Activated CD8-positive, alpha-beta memory T cell treated with anti-CD3 and anti-CD28 coated beads, Interleukin-2, amount 50 U/mL, for 24 hours (primary cell): Measurements from ENCODE around the gene CCNI2.

ENCODE experiments used
- DNase-seq: peaks from one replicate; pipeline ENCODE4 v3.0.0-alpha.2; 2020; ENCODE audit errors: extremely low read depth

The CCNI2 gene

GRCh38 chr5:132746954-132747615, at the start of gene CCNI2:
Gene CCNI2 (plus strand): TSS chr5:132747426. CDS start chr5:132747496, 70 bp downstream.
- DNase-seq: no peak

GRCh38 chr5:132704875-132705274, 42.4 kb upstream of the CCNI2 start:
- DNase-seq: no peak

GRCh38 chr5:132708645-132709044, 38.6 kb upstream of the CCNI2 start:
- DNase-seq: no peak

- DNase-seq: no peak
Observed at GRCh38 chr5:132714456-132715307, 32.5 kb upstream of the CCNI2 start.

- no peak for DNase-seq
Observed at GRCh38 chr5:132718544-132719312, 28.5 kb upstream of the CCNI2 start.

GRCh38 chr5:132725745-132726144, 21.5 kb upstream of the CCNI2 start:
- DNase-seq: no peak

DNA sequence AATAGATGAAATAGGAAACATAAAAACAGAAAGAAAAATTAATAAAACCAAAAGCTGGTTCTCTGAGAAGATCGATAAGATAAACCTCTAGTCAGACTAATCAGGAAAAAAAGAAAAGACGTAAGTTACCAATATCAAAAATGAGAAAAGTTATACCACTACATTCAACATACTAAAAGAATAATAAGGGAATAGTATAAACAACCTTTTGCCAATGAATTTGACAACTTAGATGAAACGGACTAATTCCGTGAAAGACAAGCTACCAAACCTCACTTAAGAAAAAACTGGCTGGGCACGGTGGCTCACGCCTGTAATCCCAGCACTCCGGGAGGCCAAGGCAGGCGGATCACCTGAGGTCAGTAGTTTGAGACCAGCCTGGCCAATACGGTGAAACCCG, 17.3 kb upstream of the CCNI2 start:
- no peak for DNase-seq

DNA sequence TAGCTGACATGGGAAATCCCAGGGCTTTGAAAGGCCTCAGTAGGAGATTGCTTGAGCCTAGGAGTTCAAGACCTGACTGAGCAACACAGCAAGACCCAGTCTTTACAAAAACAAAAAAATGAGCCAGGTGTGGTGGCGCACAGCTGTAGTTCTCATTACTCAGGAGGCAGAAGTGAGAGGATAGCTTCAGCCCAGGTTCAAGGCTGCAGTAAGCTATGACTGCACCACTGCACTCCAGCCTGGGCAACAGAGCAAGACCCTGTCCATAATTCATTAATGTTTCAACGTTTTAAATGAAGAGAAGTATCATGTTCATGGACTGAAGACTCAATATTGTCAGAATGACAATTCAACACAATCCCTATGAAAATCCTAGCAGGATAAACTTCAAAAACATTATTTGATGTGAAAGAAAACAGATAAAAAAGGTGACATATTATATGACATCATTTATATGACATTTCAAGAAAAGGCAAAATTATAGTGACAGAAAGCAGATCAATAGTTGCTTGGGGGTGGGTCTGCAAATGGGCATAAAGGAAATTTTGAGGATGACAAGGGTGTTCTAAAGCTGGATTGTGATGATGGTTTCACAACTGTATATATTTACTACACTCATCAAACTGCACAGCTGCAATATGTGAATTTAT, 13.6 kb upstream of the CCNI2 start:
- DNase-seq: no peak

GRCh38 chr5:132734687-132735086, 12.5 kb upstream of the CCNI2 start:
- no peak for DNase-seq

DNA sequence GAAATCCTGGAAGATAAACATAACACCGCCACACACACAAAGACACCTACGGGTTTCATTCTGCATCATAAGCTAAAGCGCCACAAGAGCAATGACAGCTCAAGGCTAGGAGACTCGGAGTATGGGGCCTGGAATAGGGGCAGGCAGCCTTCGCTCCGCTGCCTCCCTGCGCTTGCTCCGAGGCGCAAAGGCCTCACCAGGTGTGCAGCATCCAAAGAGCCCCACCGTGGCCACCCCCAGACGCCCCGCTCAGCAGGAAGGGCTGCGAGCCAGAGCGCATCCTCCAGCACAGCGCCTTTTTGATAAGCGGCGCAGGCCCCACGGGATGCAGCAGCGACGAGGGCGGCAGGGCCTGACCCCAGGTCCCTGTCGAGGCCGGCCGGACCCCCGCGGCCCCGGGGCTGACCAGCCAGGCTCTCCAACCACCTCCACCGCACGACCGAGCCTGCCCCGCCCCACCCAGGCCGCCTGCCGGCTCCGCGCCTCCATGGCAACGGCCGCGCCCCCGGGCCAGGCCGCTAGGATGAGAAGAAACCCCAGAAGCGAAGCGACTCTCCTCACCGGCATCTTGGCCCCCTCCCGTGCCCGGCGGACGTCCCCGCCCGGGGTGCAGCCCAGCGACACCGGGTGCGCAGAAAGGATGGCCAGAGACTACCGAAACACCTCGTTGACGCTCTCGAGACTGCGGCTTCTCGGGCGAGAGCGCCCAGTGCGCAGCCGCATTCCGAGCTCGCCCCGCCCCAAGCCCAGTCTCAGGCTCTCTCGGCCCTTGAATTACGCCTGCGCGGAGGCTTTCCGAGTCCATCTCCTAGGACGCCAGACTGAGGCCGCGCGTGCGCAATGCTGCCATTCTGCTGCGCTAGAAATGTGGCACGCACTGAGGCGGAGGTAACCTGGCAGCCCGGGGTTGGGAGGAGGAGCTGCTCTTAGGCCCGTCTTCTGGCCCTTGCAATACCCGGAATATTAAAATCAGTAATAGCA, 10.1 kb upstream of the CCNI2 start, which contains the start of gene KIF3A:
KIF3A (minus strand) TSS at position 694 of the 981 bp plus-strand sequence; CDS start at position 567, 127 bp downstream.
- peak; percentile 96 for DNase-seq

DNA sequence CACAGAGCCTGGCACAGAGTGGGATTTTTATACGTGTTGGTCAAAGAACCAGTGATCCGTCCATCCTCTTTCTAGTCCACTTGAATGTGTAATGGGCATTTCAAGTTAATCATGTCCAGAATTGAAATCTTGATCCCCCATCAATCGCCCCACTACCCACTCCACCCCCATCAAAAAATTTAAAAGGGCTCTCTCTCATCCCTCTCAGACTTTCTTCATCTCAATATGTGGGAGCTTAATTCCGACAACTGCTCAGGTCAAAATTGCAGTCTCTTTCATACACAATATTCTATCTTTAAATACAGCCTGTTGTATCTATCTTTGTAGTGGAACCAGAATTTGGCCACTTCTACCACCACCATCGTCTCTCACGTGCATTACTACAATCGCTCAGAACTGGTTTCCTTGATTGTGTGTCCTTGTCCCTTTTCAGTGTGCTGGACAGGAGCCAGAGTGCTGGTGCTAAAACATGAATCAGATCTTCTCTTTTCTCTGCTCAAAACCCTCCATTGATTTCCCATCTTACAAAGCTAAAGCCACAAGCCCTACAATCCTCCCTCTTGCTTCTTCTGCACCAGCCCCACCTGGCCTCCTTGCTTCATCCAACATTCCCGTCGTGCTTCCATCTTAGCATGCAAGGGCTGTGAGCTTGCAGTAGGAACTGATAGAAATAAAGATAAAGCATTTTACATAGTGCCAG, 9.1 kb upstream of the CCNI2 start:
- DNase-seq: no peak

GRCh38 chr5:132739232-132739631, 8.0 kb upstream of the CCNI2 start:
- no peak for DNase-seq

DNA sequence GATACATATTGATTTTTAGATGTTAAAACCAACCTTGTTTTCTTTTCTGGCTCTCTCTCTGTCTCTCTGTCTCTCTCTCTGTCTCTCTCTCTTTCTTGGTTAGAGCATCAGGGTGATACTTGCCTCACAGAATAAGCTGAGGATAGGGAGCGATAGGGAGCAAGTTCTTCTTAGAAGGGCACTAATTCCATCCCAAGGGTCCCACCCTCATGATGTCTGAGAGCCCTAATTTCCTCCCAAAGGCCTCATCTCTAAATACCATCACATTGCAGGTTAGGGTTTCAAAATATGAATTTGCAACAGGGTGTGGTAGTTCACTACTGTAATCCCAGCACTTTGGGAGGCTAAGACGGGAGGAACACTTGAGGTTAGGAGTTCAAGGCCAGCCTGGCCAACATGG, 5.1 kb upstream of the CCNI2 start:
- no peak for DNase-seq

DNA sequence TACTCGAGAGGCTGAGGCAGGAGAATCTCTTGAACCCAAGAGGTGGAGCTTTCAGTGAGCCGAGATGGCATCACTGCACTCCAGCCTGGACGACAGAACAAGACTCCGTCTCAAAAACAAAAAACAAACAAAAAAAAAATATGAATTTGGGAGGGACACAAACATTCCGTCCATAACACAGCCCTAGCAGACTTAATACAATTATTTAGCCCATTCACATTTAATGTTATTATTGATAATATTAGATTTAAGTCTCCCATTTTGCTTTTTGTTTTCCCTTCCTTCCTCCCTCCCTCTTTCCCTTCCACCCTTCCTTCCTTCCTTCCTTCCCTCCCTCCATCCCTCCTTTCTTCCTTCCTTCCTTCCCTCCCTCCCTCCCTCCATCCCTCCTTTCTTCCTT, 4.6 kb upstream of the CCNI2 start:
- DNase-seq: no peak

DNA sequence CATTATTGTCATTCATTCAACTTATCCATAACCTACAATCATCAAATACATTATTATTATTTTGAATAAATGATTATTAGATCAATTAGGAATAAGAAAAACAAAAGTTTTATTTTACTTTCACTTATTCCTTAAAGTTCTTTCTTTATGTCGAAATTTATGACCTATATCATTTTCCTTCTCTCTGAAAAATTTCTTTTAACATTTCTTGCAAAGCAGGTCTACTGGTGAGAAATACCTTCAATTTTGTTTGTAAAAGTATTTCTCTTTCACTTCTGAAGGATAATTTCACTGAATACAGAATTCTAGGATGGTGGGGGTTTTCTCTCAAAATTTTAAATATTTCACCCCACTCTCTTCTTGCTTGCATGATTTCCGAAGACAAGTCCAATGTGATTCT, 2.6 kb upstream of the CCNI2 start:
- DNase-seq: no peak

DNA sequence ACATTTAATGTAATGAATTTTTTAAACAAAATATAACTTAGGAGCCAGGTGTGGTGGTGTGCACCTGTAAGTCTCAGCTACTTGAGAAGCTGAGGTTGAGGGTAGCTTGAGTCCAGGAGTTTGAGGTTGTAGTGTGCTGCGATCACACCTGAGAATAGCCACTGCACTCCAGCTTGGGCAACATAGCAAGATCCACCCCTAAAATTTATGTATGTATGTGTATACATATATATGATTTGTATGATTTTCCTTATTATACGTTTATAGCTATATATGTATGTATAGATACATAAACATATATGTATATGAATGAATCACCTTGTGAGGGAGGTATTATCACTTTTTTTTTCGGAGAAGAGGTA, 653 bp upstream of the CCNI2 start:
- no peak for DNase-seq

GRCh38 chr5:132747616-132748440, 602 bp downstream of the CCNI2 start:
- DNase-seq: no peak

GRCh38 chr5:132748522-132749000, 1.3 kb downstream of the CCNI2 start:
- DNase-seq: no peak

DNA sequence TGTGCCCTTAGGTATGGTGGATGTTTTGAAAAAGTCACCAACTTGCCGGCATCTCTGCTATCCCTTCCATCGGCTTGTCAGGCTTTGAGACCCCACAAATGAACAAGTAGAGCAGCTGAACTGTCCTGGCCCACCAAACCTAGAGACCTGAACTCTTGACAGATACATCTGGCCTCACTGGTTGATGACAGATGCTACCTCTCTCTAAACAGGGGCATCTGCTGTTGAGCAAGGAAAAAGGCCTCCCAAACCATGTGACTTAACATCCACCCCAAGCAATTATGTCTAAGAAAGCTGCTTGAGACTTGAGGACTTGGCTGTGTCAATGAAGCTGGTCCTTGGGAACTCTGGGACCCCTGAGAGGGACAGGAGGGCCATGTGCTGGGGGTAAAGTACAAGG, 2.3 kb downstream of the CCNI2 start:
- no peak for DNase-seq
